Bronchial epithelial cell (primary cell): Measurements from ENCODE around the gene TEKT2. TPM values are rescaled to one million over a fixed set of nuclear protein-coding genes. Genes with fewer than 3 reads are reported as not detected.

Experiments
- DNase-seq: peaks from one replicate; pipeline ENCODE4 v3.0.0-alpha.2; 2010; ENCODE audit warnings: low read depth
- FAIRE-seq: peaks from 2 replicates; lab custom pipeline; 2011; peaks lifted over from hg19 to GRCh38; lab: Jason Lieb, UNC
- H3K27me3 ChIP-seq: 2 replicates; pipeline ENCODE4 v1.5.1; 2011; ENCODE audit warnings: low read length; ENCODE audit not compliant: control insufficient read depth, insufficient read depth
- H3K36me3 ChIP-seq: 2 replicates; pipeline ENCODE4 v1.5.1; 2011; ENCODE audit warnings: low read length; ENCODE audit not compliant: control insufficient read depth, insufficient read depth
- H3K4me3 ChIP-seq: 2 replicates; pipeline ENCODE4 v1.5.1; 2011; ENCODE audit warnings: mild to moderate bottlenecking, low read depth, low read length, control low read depth
- CTCF ChIP-seq: IDR thresholded peaks from 2 replicates; pipeline ENCODE4 v1.5.1; 2011; ENCODE audit warnings: mild to moderate bottlenecking, moderate library complexity, low read length, control low read depth, inconsistent platforms; ENCODE audit not compliant: insufficient read depth, severe bottlenecking
- total RNA-seq: library from RNA; depleted of rRNA; stranded (reverse); fragments of >200 nt; gene quantifications from 2 replicates; pipeline ENCODE4 v1.2.1, GENCODE V29; 2014

The TEKT2 gene
- total RNA-seq, 1 donor from 2014 or later: under 0.01 TPM

DNA sequence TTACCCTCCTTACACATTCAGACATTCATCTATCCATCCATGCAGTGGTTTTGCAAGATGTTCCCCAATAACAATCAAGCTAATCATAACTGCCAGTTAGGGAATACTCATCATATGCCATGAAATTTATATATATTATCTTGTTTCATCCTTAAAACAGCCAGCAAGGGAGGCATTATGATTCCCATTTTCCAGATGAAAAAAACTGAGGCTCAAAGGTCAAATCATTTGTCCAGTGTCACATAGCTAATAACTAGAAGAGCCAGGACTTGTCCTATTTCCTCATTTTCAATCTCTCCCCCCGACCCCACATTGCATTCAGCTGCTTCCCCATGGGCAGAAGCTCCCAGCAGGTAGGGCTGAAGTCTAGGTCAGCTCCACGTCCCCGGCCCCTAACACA, 48.1 kb downstream of the TEKT2 start:
- TF ChIP-seq CTCF: no peak
- Histone ChIP-seq H3K36me3 (peaks cover 3% of the 10 kb centered on the region), H3K4me3 (no peak overlapping the region), H3K27me3 (no peaks in the 10 kb centered on the region)
- FAIRE-seq (no peak), DNase-seq (no peak)

DNA sequence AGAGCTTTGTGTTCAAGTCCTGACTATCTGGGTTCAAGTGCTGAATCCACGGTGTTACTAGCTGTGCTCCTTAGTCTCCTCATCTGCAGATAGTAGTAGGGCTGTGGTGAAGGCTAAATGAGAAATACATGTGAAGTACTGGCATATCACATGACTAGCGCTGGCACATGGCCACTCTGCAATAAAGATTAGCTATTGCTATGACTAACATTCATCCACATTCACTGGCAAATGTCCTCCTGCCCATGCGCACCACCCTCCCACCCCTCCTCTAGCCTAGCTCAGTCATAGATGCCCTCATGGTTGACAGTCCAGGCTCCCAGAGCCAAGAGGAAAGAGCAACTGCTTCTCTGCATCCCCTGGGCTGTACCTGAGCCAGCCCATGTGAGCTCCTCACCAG, 49.6 kb downstream of the TEKT2 start:
- no peak for TF ChIP-seq CTCF
- Histone ChIP-seq H3K27me3 (no peaks in the 10 kb centered on the region), H3K36me3 (peaks cover 10% of the 10 kb centered on the region), H3K4me3 (no peak overlapping the region)
- FAIRE-seq: peak; percentile 98
- peak; percentile 92 for DNase-seq

GRCh38 chr1:36134031-36134430, 50.1 kb downstream of the TEKT2 start:
- H3K36me3 ChIP-seq: peaks cover 10% of the 10 kb centered on the region
- FAIRE-seq: no peak
- no peak for TF ChIP-seq CTCF
- H3K4me3 ChIP-seq: no peak overlapping the region
- no peak for DNase-seq
- H3K27me3 ChIP-seq: no peaks in the 10 kb centered on the region

DNA sequence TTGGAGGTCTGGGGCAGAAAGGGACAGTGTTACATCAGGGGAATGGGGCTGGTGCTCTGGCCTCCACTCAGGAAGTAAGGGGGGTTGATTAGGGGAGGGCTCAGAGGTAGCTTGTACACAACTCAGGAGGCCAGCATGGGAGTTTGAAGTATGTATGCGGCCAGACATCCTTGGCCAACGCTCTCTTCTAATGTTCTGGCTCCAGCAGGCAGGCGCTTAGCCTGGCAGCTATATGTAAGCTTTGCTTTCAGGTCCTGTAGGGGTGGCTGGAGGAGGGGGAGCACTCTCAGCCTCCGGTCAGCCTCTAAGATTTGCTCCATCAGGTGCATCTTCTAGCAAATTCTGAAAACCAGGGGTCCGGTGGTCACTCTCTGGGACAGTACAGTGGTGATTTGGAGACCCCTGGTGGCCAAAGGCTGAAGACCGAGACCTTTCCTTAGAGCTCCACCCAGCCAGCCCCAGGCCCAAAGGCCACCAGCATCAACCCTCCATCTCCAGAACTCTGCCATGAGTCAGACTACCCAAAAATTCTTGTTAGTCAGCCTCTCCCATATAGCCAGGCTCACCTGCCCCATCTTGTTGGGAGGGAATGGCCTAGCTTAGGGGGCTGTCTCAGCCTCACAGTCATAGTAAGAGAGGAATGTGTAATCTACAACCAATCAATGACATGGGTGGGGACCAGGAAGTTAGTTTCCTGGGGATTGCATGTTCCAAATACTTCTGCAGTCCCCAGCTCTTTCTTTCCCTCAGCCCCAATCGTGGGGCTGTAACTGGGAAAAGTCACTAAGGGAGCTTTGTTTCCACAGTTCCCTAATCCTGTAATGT, 50.8 kb downstream of the TEKT2 start:
- peaks cover 13% of the 10 kb centered on the region for H3K36me3 ChIP-seq
- H3K27me3 ChIP-seq: no peaks in the 10 kb centered on the region
- peak; percentile 98 for DNase-seq
- FAIRE-seq: no peak
- no peak overlapping the region for H3K4me3 ChIP-seq
- TF ChIP-seq CTCF: peak; percentile 51

DNA sequence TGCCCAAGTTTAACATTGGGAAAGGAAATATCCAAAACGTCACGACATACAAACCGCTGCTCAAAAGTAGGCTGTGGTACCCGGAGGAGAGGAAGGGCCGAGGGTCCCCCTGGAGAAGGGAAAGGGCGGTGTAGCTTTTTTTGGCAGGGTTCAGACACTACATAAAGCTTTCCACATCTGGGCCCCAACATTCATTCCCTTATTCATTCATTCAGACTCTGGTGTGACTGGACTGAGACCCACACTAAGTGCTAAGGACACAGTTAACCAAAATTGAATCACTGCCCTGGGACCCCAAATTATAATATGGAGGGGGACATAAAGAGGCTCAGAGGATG, 51.4 kb downstream of the TEKT2 start:
- peaks cover 17% of the 10 kb centered on the region for H3K36me3 ChIP-seq
- DNase-seq (no peak), FAIRE-seq (no peak)
- TF ChIP-seq CTCF: no peak
- H3K4me3 ChIP-seq: no peak overlapping the region
- H3K27me3 ChIP-seq: no peaks in the 10 kb centered on the region

GRCh38 chr1:36135796-36136195, 51.9 kb downstream of the TEKT2 start:
- DNase-seq (no peak), FAIRE-seq (no peak)
- H3K27me3 ChIP-seq: no peaks in the 10 kb centered on the region
- H3K4me3 ChIP-seq: no peak overlapping the region
- no peak for TF ChIP-seq CTCF
- H3K36me3 ChIP-seq: peaks cover 17% of the 10 kb centered on the region
